ENCODE measurements around the gene CFLAR.

CFLAR gene

GRCh38 chr2:201126308-201127151 is 10.6 kb downstream of the CFLAR start:
- TF ChIP-seq CTCF (IDR thresholded peaks at IDR 0.05) = no peak

GRCh38 chr2:201127152-201127511 is 11.2 kb downstream of the CFLAR start:
- no peak for TF ChIP-seq CTCF (IDR thresholded peaks at IDR 0.05)

GRCh38 chr2:201127570-201127969 is 11.6 kb downstream of the CFLAR start:
- no peak for TF ChIP-seq CTCF (IDR thresholded peaks at IDR 0.05)

GRCh38 chr2:201128033-201128432 is 12.1 kb downstream of the CFLAR start:
- TF ChIP-seq CTCF (IDR thresholded peaks at IDR 0.05) = no peak

- no peak for TF ChIP-seq CTCF (IDR thresholded peaks at IDR 0.05)
Measured at GRCh38 chr2:201128933-201129505, 13.1 kb downstream of the CFLAR start.

- TF ChIP-seq CTCF (IDR thresholded peaks at IDR 0.05) = no peak
Measured at GRCh38 chr2:201130524-201131186, 14.7 kb downstream of the CFLAR start.

GRCh38 chr2:201132518-201132917 is 16.6 kb downstream of the CFLAR start:
- TF ChIP-seq CTCF (IDR thresholded peaks at IDR 0.05) = no peak

Measured in LNCAP (cell line).